Mesenchymal stem cell (in vitro differentiated cells and primary cell): Measurements from ENCODE around the gene SPRED3.

Experiments used
- DNase-seq: peaks from one replicate; pipeline ENCODE4 v3.0.0-alpha.2; 2013
- H2AFZ ChIP-seq: one replicate; pipeline ENCODE4 v1.6.1; 2013; ENCODE audit warnings: low read depth, mild to moderate bottlenecking, control low read depth, inconsistent platforms, low read length, moderate library complexity
- H2AK5ac ChIP-seq: 2 replicates; pipeline ENCODE4 v1.6.1; 2013; ENCODE audit warnings: low read length, moderate library complexity, mild to moderate bottlenecking, inconsistent platforms; ENCODE audit not compliant: severe bottlenecking
- H2BK120ac ChIP-seq: one replicate; pipeline ENCODE4 v1.6.1; 2013; ENCODE audit warnings: low read depth, mild to moderate bottlenecking, inconsistent platforms, low read length, moderate library complexity
- H2BK12ac ChIP-seq, 2 experiments: one replicate each; pipeline ENCODE4 v1.6.1; 2013; ENCODE audit warnings: inconsistent platforms in 2 of 2, low read length in 2 of 2, mild to moderate bottlenecking in 2 of 2, moderate library complexity in 2 of 2, control low read depth in 1 of 2
- H2BK15ac ChIP-seq: one replicate; pipeline ENCODE4 v1.6.1; 2013; ENCODE audit warnings: mild to moderate bottlenecking, low read depth, inconsistent platforms; ENCODE audit not compliant: poor library complexity, severe bottlenecking
- H2BK5ac ChIP-seq: 2 replicates; pipeline ENCODE4 v1.6.1; 2013; ENCODE audit warnings: low read depth, mild to moderate bottlenecking, low read length, control low read depth, inconsistent platforms; ENCODE audit not compliant: poor library complexity, severe bottlenecking
- H3K14ac ChIP-seq, 2 experiments: one replicate each; pipeline ENCODE4 v1.6.1; 2013; ENCODE audit warnings: inconsistent platforms in 2 of 2, low read length in 2 of 2, control low read depth in 1 of 2, mild to moderate bottlenecking in 1 of 2, moderate library complexity in 1 of 2
- H3K18ac ChIP-seq, 2 experiments: one replicate each; pipeline ENCODE4 v1.6.1; 2013; ENCODE audit warnings: inconsistent platforms in 2 of 2, low read length in 2 of 2, control low read depth in 1 of 2, low read depth in 1 of 2, mild to moderate bottlenecking in 1 of 2
- H3K23ac ChIP-seq, 2 experiments: one replicate each; pipeline ENCODE4 v1.6.1; 2013; ENCODE audit warnings: inconsistent platforms in 2 of 2, low read length in 2 of 2, mild to moderate bottlenecking in 2 of 2, moderate library complexity in 2 of 2, control low read depth in 1 of 2
- H3K27ac ChIP-seq: 2 replicates; pipeline ENCODE4 v1.5.1; 2013; ENCODE audit warnings: mild to moderate bottlenecking, moderate library complexity, low read length, control low read depth, inconsistent platforms; ENCODE audit not compliant: poor library complexity, severe bottlenecking
- H3K27me3 ChIP-seq, 2 experiments: 2 replicates each; pipeline versions ENCODE4 v1.6.1 to v1.7.0; 2013; ENCODE audit warnings: low read length in 2 of 2, mild to moderate bottlenecking in 2 of 2, moderate library complexity in 2 of 2, control low read depth in 1 of 2, inconsistent platforms in 1 of 2; ENCODE audit not compliant: control insufficient read depth in 1 of 2, insufficient read depth in 1 of 2
- H3K36me3 ChIP-seq, 2 experiments: 2 replicates each; pipeline versions ENCODE4 v1.6.1 to v1.7.0; 2013; ENCODE audit warnings: low read length in 2 of 2, control low read depth in 1 of 2, inconsistent platforms in 1 of 2, low read depth in 1 of 2, mild to moderate bottlenecking in 1 of 2; ENCODE audit not compliant: insufficient read depth in 2 of 2, control insufficient read depth in 1 of 2
- H3K4ac ChIP-seq, 2 experiments: one replicate each; pipeline ENCODE4 v1.6.1; 2013; ENCODE audit warnings: inconsistent platforms in 2 of 2, low read length in 2 of 2, mild to moderate bottlenecking in 2 of 2, moderate library complexity in 2 of 2, control low read depth in 1 of 2, low read depth in 1 of 2
- H3K4me1 ChIP-seq: 2 replicates; pipeline ENCODE4 v1.6.1; 2013; ENCODE audit warnings: low read depth, low read length, control low read depth; ENCODE audit not compliant: control insufficient read depth, insufficient read depth
- H3K4me2 ChIP-seq: 2 replicates; pipeline ENCODE4 v1.6.1; 2013; ENCODE audit warnings: low read length, mild to moderate bottlenecking, inconsistent platforms; ENCODE audit not compliant: poor library complexity, severe bottlenecking
- H3K4me3 ChIP-seq, 2 experiments: 2 replicates each; pipeline versions ENCODE4 v1.5.1 to v1.7.0; 2013; ENCODE audit warnings: low read length in 2 of 2, mild to moderate bottlenecking in 2 of 2, control low read depth in 1 of 2, low read depth in 1 of 2; ENCODE audit not compliant: insufficient read depth in 1 of 2
- H3K79me1 ChIP-seq: replicated peaks from 2 replicates; pipeline ENCODE4 v1.6.1; 2013; ENCODE audit warnings: mild to moderate bottlenecking, control low read depth, low read length, inconsistent platforms; ENCODE audit not compliant: poor library complexity, severe bottlenecking
- H3K9ac ChIP-seq: 2 replicates; pipeline ENCODE4 v1.7.0; 2013; ENCODE audit warnings: mild to moderate bottlenecking, low read length, moderate library complexity
- H3K9me3 ChIP-seq: 2 replicates; pipeline ENCODE4 v1.7.0; 2013; ENCODE audit warnings: mild to moderate bottlenecking, low read length; ENCODE audit not compliant: control insufficient read depth
- H4K8ac ChIP-seq: one replicate; pipeline ENCODE4 v1.6.1; 2013; ENCODE audit warnings: inconsistent platforms, mild to moderate bottlenecking, low read length, moderate library complexity
- H4K91ac ChIP-seq: one replicate; pipeline ENCODE4 v1.6.1; 2013; ENCODE audit warnings: mild to moderate bottlenecking, low read length, inconsistent platforms
- WGBS: methylation state at CpG from one replicate; pipeline ENCODE4 v1.1.7; 2013; ENCODE audit warnings: mixed read lengths; 5-methylcytosine and 5-hydroxymethylcytosine counted together

Gene SPRED3

GRCh38 chr19:38412961-38413360, 24.5 kb downstream of the SPRED3 start:
- Histone ChIP-seq H3K9ac (no peak overlapping the region), H2BK15ac (no peak overlapping the region), H2BK5ac (no peak overlapping the region), H2BK120ac (no peak overlapping the region), H3K23ac (no peak overlapping the region), H2BK12ac (no peak overlapping the region), H3K27me3 (peaks cover 14 to 30% of the 10 kb centered on the region in 2 experiments), H3K14ac (no peak overlapping the region), H2AK5ac (no peak overlapping the region), H3K4me1 (peaks cover 8% of the 10 kb centered on the region), H2AFZ (no peak overlapping the region), H3K4me3 (no peak overlapping the region), H3K27ac (no peak overlapping the region), H4K8ac (no peak overlapping the region), H3K36me3 (no peaks in the 10 kb centered on the region), H3K4me2 (no peak overlapping the region), H3K79me1 (no peaks in the 10 kb centered on the region), H3K4ac (no peak overlapping the region), H3K18ac (no peak overlapping the region), H4K91ac (no peak overlapping the region), H3K9me3 (no peaks in the 10 kb centered on the region)
- WGBS, result 70% methylated on average over 8 of the region's 11 CpGs
- no peak for DNase-seq

GRCh38 chr19:38413416-38413815, 24.9 kb downstream of the SPRED3 start:
- Histone ChIP-seq H4K8ac (no peak overlapping the region), H2BK15ac (no peak overlapping the region), H3K14ac (no peak overlapping the region), H2BK120ac (no peak overlapping the region), H3K9me3 (no peaks in the 10 kb centered on the region), H3K23ac (no peak overlapping the region), H3K4me1 (peaks cover 12% of the 10 kb centered on the region), H2AFZ (no peak overlapping the region), H4K91ac (no peak overlapping the region), H2BK5ac (no peak overlapping the region), H2BK12ac (no peak overlapping the region), H3K4me2 (no peak overlapping the region), H3K27me3 (peaks cover 19 to 35% of the 10 kb centered on the region in 2 experiments), H3K36me3 (no peaks in the 10 kb centered on the region), H3K4me3 (no peak overlapping the region), H3K9ac (no peak overlapping the region), H3K79me1 (no peaks in the 10 kb centered on the region), H3K18ac (no peak overlapping the region), H3K27ac (no peak overlapping the region), H3K4ac (no peak overlapping the region), H2AK5ac (no peak overlapping the region)
- WGBS, result 97% methylated on average over 4 of the region's 6 CpGs
- no peak for DNase-seq

DNA sequence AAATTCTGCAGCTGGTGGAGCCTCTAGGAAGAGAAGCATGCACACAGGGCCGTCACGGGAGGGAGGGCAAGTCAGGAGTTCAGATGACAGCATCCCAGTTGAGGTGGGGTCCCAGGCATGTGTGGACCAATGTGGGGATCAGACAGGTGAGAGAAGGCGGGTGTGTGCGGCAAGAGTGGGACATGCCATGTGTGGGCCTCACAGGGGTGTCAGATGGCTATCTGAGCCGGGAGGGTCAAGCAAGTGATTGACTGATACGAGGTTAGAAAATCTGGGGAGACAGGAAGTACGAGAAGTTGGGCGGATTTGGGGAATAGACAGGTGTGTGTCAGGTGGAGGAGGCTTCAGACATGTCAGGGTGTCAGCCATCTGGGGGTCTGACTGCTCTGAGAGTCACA, 28.6 kb downstream of the SPRED3 start:
- Histone ChIP-seq H3K36me3 (no peaks in the 10 kb centered on the region), H2BK120ac (no peak overlapping the region), H3K79me1 (no peaks in the 10 kb centered on the region), H2BK15ac (no peak overlapping the region), H2BK12ac (no peak overlapping the region), H2AK5ac (no peak overlapping the region), H3K9me3 (no peaks in the 10 kb centered on the region), H3K27ac (no peak overlapping the region), H3K4me3 (no peak overlapping the region), H3K4ac (no peak overlapping the region), H3K4me2 (no peak overlapping the region), H3K14ac (no peak overlapping the region), H3K18ac (no peak overlapping the region), H3K4me1 (peaks cover 8% of the 10 kb centered on the region), H4K91ac (no peak overlapping the region), H3K9ac (no peak overlapping the region), H3K27me3 (peaks cover 42 to 61% of the 10 kb centered on the region in 2 experiments), H3K23ac (no peak overlapping the region), H2BK5ac (no peak overlapping the region), H4K8ac (no peak overlapping the region), H2AFZ (no peak overlapping the region)
- DNase-seq, result no peak
- 79% methylated on average over 8 of the region's 8 CpGs for WGBS

- H3K4me2 ChIP-seq, result peak overlapping the region; percentile 44
- no peaks in the 10 kb centered on the region for H3K9me3 ChIP-seq
These were observed 29.3 kb downstream of the SPRED3 start for GRCh38 chr19:38417544-38418506.

More at GRCh38 chr19:38417544-38418506, 29.3 kb downstream of the SPRED3 start:
- H2AK5ac ChIP-seq, result no peak overlapping the region
- H3K4ac ChIP-seq, result no peak overlapping the region
- H3K9ac ChIP-seq, result no peak overlapping the region
- H4K91ac ChIP-seq, result peak overlapping the region; percentile 1
- no peak overlapping the region for H2AFZ ChIP-seq
- WGBS, result 8% methylated on average over 48 of the region's 49 CpGs
- H3K14ac ChIP-seq, result no peak overlapping the region
- peaks cover 8% of the 10 kb centered on the region for H3K4me1 ChIP-seq
- H3K36me3 ChIP-seq, result no peaks in the 10 kb centered on the region
- no peak overlapping the region for H2BK12ac ChIP-seq
- no peak overlapping the region for H3K4me3 ChIP-seq
- H3K23ac ChIP-seq, result no peak overlapping the region
- H4K8ac ChIP-seq, result peak overlapping the region; percentile 62
- H3K79me1 ChIP-seq, result no peaks in the 10 kb centered on the region
- peak; percentile 27 for DNase-seq
- H3K27ac ChIP-seq, result no peak overlapping the region
- peaks cover 42 to 68% of the 10 kb centered on the region in 2 experiments for H3K27me3 ChIP-seq
- no peak overlapping the region for H2BK120ac ChIP-seq
- no peak overlapping the region for H2BK5ac ChIP-seq
- H2BK15ac ChIP-seq, result no peak overlapping the region
- no peak overlapping the region for H3K18ac ChIP-seq
